Measurements from ENCODE around the gene GDF7.

Gene GDF7

DNA sequence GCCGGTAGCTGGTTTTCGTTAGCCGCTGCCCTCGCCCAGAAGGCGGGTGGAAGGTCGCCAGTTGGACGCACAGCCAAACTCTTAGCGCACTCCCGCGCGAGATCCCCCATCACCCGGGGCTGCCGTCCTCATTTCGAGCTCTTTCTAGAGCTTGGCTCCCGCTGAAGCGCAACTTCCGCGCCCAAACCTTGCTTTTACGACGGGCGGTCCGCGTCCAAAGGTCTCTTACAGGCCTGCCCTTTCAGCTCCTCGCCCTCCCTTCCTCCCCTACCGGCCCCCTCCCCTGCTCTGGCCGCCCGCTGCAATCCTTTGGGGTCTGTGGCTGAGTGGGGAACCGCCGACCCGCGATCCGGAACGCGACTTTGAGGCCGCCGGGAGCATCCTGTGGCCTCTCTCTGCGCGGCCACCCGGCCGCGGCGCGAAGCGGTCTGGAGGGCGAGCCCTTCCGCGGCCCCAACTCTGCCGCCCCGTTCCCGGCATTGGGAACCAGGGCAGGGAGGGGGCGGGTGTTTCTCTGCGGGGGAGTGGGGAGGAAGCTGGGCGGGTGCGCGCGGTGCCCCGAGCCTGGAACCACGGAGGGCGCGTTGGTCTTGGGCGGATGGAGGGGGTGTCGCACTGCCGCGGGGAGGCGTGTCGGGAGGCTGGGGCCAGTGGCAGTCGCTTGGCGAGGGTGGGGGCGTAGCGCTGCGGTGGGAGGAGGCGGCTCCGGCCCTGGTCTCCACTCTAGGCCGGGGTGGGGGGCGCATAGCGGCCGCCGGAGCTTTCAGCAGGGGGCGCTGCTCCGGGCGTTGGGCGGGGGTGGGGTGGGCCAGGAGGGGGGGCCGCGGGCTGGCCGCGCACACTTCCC, at the start of gene GDF7:
TSS of gene GDF7 (plus strand) at position 841 of the 847 bp plus-strand sequence. CDS start 96 bp downstream, outside the sequence.
- DNase-seq, result no peak

DNA sequence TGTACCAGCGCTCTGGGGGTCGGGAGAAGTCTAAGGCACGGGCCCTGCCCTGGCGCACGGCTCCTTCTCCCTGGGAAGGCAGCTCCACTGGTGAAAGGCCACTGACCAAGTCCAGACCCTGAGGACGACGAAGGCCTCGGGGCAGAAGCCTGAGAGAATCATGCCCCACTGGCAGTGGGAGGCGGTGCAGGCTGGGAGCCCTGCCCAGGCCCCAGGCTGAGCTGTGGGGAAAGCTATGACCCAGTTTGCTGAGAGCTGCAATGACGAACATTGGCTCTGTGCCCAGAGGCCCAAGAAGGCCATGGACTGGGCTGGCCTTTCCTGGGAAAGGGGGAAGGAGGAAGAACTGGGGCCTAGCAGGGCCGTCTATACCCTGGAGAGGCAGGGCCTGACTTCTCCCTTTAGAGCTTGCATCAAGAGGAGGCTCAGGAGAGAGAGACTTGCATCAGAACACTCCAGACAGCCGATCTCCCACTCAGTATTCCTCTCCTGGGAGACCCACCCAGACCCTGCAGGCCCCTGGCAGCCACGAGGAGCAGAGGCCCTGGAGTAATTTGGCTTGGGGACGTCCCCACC, 49.0 kb upstream of the GDF7 start:
- peak; percentile 19 for DNase-seq

DNA sequence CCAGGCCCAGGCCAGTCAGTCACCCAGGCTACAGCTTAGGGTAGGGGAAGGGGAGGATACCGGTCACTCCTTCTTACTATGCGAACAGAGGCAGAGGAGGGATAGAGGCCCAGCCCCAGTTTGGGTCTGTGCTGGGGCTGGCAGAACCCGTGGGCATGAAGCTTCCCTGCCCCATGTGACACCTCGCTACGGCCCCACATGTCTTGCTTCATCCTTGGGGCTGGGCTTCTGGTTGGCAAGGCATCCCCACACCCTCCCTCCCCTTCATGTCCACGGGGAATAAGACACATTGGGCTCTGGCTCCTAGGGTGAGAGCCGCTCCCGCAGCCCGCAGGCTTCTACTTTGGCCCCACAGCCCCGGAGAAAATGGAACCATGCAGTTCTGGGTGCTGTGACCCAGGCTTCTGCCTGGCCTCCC, 48.5 kb upstream of the GDF7 start:
- DNase-seq, result no peak

DNA sequence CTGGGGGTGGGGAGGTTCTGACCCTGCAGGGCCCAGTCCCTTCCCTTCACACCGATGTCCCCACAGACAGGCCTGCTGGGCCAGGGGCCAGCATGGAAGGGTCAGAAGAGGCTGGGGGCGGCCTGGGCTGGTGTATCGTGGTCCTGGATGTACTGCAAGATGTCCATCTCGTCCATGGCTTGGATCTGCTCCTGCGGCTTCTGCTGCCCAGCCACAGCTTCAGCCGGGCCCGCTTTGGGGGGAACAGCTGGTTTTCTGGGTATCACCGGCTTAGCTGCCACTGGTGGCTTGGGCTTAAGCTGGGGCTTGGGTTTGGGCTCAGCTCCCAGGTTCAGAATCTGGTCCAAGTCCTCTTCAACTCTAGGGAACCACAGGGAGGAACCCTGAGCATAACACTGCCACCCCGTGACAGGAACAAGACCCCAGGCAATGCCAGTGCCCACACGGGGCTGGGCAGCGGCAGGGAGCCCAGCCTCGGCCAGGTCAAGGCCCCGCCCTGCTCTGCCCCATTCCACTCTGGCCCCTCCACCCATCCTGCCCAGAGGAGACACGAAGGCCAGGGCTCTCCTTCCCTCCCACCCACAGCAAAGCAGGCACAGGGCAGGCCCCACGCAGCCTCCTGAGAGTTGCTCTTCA, 47.9 kb upstream of the GDF7 start:
- no peak for DNase-seq

DNA sequence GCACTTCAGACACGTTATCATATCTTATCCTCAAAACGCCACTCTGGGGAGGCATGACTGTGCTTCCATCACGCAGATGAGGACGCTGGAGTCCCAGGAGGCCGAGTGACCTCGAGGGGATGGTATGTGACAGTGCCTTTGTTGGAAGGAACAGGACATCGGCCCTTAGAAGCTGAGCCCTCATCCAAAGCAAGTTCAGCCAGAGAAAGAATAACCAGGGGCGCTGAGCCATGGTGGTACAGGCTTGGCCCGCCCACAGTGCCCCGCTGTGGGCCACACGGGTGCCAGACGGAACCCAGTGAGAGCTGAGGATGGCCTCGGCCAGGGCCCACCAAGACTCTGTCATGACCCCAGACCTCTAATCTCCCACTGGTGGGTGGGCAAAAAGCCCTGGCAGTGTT, 47.3 kb upstream of the GDF7 start:
- no peak for DNase-seq

DNA sequence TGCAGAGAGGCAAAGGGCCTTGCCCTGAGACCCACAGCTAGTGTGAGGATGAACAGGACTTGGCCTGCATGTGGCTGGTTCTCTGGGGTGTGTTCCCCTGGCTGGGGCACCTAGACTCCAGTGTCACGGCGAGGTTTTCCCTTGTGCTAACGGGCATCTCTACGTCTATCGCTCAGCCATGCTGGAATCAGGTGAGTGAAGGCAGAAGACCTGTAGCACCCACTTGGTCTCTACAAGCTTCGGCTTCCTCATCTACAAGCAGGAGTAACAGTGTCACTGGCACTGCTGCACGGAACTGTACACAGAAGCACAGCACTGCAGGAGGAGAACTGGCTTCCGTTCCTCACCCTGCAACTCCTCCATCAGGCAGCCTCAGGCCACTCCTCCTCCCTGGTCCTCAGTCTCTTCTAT, 46.7 kb upstream of the GDF7 start:
- no peak for DNase-seq

DNA sequence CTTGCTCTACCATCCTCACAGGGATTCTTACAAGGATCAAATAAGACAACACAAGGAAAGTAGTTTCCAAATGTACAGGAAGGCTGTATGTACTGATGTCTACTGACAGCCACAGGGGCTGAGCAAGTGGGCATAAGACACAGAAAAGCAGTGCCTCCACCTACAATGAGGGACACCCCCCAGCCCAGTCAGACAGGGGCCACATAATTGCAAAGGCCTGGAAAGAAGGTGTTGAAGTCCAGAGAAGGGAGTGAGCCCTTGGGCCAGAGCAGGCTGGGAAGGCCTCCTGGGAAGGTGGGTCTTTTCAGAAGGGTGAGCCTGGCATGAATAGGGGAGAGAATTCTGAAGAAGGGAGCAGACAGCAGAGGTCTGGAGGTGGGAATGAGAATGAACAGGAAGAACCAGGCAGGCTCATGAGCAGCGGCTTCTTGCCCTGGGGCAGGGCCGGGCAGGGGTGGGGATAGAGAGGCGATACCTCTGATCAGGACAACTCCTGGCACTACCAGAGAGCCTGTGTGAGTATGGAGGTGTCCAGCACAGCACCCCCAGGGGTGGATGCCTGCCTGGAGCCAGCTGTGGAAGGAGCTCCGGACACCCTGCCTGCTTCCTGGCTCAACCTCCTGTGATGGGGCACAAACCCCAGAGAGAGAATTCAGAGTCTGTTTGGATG, 46.1 kb upstream of the GDF7 start:
- DNase-seq, result no peak

DNA sequence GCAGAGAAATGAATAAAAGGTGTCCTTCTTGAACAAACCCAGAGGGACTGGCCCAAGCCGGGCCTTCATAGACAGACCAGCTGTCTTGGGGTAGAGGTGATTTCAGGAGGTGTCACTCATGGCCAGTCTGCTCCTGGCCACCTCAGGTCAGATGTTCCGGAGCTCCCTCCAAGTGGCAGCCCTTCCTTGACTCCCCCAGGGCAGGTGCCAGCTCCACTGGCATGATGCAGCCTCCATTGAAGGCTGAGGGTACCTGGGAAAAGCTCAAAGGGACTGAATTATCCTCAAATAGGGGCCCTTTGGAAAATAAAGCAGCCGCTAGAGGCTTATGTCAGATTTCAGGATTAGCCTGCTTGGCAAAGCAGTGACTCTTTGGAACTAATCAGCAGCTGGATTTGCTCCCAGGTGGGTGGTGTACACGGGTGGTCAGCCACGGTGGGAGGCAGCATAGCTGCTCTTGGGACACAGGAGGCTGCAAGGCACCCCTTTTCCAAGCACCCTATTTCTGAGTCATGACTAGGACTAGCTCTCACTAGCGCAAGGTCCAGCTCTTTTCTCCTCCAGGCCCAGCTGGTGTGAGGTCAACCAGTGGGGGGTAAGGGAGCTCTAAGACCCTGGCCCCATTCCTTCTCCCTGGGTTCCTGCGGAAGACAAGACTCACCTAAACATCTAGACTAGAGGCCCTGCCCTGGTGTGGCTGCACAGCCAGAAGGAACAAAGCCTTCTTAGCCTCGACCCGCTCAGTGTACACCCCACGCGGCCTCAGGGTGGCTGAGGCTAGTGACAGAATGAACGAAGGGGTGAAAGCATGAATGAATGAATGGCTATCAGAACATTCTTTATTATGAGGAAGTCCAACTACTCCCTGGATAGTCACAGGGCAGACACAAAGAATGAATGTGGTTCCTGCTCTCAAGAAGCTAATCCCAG, 45.3 kb upstream of the GDF7 start:
- no peak for DNase-seq

DNA sequence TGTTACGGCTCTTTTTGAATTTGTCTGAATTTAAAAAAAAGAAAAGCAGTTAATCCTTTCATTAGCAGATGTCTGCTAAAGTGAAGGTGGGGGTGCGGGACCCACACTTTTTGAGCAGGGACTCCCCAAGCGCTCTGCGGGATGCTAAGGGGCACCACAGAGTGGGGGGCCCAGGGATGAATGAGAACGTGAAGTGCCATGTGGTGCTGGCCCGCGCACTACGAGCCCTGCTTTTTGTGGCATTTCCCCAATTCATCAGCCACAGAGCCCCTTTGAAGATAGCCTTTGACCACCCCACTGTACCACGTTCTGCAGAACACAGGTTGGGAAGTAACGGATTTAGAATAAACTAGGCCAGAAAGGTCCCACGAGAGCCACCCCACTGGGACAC, 44.7 kb upstream of the GDF7 start:
- DNase-seq, result no peak

DNA sequence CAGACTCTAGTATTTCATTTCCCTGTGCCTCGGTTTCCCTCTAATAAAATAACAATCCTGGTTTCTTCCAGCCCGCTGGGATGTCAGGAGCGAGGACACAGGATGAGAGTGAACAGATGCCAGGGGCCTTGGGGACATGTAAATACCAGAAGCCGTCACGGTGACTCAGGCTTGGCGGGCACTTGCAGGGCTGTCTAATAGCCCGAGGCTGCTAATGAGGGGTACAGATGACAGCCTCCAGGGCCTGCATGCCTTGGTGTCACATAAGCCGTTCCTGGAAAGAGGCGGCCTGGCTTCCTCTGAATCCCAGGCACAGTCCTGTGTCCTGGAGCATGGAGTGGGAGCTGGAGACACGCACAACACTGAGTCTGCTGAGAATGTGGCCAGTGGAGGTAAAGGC, 44.2 kb upstream of the GDF7 start:
- no peak for DNase-seq

DNA sequence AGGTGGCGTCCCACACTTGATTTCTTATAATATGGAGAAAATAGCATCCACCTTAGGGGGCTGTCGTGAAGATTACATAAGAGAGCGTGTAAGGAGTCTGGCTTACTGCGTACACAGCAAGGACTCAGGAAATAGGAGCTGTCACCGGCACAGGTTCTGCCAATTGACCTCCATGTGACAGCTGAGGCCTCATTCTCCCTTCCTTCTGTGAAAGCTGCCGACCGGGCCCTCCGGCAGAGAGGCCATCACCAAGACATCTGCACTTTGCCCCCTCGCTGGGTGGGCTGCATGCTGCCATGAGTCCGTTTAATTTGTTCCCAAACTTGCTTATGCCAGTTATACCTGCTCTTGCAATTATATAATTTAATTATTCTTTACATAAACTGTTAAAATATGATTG, 43.7 kb upstream of the GDF7 start:
- DNase-seq, result no peak

DNA sequence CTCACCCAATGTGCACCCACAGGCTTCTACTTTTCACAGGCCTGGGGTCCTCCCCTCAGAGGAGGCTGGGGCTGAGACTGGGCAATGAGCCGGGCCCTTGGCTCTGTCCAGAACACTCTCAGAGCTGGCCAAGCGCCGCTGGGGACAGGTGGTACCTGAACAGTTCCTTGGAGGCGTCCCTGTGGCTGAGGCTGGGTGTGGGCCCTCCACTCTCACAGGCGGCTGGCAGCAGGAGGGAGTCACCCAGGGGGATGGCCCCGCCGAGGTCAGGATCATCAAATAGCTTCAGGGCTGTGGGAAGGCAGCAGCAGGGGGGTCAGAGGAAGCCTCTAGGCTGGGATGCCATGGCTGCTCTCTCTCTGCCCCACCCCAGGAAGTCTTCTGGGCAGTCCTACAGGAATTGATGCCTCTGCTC, 43.2 kb upstream of the GDF7 start:
- DNase-seq, result no peak

DNA sequence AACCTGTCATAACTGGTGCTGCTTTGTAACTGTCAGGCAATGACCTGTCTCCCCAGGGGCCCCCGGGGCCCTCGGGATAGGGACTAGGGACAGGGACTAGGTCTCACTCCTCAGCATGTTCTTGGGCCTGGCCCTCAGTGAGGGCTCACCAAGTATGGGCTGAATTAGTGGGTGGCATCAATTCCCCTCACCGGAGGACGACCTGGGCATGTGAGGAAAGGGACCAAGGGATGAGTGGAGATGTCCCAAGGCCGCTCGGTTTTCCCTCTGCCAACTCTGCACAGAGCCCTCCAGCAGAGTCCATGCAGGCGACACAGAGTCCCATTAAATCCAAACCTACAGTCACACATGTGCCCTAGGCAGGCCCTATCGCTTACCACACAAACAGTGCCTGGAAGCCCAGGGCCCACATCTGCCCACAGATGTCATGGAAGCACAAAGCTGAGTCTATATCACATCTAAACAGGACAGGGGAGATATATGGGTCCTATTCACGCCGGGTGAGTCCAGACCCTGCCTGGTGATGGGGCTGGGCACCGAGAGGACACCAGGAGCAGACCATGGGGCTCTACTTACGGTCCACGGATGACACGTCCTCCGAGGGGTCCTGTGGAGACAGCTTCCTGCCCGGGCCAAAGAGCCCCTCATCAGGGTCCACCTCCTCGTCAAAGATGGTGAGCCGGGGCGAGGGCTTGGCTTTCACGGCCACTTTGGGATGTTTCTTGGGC, 42.6 kb upstream of the GDF7 start:
- no peak for DNase-seq

DNA sequence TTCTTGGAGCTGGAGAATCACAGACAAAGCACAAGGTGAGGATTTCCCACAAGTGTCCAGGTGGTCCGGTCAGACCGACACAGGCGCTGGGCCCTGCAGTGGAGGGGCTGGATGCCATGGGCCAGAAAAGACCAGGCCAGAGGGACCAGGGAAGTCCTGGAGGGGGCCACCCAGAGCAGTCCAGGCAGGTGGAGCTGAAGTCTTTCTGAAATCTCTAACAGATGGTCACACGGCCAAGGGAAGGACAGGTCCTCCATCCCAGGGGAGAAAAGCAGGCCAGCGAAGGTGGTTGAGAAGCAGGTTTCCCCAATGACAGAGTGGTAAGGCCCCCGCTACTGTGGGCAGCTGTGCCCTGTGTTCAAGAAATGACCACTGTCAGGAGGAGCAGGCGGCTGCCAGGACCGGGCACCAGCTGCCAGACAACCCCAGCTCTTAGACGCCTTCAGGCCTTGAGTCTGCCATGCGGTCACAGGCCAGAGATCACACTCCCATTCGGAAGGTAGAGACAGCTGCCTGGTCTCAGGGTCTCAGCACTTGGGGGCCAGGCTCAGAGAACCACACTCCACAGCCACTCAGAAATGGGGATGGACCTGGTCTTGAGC, 42.0 kb upstream of the GDF7 start:
- no peak for DNase-seq

DNA sequence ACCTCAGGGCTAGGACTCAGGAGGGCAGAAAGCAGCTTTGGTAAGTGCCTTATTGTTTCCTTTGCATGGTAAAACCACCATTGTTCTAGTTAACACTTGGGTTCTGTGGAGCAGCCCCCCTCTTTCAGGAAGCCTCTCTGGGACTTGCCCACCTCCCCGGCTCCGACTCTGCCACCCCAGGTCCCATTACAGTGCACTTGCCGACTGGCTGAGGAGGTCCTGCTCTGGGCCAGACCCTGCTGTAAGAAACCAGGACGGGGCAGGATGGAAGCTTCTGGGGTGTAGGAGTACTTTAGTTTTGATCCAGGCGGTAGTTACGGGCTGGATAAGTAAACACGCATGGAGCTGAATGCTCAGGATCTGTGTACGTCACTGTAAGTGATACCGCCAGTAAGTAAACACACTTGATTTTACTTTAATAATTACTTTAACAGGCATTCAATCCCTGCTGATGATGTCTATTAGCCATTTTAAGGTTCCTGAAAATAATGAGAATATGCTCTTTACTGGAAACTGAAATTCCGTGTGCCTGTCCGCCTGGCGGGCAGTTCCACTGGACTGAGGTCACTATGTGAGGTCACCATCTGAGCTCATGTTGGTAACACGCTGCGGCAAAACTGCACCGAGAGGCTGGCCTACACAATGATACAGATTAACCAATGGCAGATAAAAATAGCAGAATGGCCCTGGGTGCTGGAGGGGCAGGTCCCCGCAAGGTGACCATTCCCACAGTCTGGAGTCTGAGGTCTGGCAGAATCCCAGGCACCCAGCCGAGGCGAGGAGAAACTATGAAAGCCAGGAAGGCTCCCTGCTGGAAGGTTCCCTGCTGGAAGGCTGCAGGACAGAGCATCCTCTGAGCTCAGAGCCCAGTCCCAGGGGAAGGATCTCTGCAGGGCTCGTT, 41.2 kb upstream of the GDF7 start:
- no peak for DNase-seq

DNA sequence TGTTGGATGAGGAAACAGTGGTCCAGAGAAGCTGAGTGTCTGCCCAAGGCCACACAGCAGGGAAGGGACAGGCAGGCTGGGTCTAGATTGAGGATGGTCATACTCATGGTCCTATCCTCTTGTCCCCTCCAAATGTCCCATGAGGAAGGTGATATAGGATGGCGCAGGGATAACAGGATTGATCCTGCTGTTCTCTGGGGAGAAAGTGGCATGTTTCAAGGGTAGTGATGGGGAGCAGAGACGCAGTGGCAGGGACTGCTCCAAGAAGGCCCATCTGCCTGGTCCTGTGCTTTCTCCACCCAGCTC, 40.6 kb upstream of the GDF7 start:
- DNase-seq, result no peak

DNA sequence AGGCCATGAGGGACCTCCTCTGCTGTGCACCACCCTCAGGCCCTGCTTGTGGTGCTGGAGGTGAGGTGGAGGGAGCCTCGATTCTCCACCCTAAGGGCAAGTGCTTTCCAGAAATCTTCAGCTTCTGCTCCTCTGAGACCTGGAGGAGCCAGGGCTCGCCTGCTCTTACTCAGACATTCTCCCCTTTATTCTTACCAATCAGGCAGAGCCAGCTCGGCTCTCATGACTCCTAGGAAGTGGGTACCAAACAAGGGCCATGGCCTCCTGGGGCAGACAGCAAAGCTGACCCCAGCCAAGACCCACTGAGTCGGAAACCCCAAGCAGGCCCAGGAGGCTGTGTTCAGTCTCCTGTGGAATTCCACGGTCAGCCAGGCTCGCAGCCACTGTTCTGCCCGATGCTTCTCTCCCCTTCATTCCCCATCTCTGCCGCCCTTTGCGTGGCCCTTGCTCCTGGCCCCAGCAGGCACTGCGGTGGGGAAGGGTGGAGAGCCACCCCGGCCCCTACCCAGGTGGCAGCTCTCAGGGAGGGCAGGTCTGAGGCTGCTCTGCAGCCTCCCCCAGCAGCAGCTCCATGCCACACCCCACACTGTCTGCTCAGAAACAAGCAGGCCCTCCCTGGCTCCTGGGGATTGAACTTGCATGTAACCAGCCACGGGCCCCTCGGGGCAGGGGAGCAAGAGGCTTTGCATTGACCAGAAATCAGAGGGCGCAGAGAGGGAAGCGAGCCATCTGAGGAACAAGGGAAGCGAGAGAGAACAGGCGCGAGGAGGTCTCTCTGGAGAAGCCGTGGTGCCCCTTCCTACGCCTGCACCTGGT, 40.0 kb upstream of the GDF7 start:
- no peak for DNase-seq

DNA sequence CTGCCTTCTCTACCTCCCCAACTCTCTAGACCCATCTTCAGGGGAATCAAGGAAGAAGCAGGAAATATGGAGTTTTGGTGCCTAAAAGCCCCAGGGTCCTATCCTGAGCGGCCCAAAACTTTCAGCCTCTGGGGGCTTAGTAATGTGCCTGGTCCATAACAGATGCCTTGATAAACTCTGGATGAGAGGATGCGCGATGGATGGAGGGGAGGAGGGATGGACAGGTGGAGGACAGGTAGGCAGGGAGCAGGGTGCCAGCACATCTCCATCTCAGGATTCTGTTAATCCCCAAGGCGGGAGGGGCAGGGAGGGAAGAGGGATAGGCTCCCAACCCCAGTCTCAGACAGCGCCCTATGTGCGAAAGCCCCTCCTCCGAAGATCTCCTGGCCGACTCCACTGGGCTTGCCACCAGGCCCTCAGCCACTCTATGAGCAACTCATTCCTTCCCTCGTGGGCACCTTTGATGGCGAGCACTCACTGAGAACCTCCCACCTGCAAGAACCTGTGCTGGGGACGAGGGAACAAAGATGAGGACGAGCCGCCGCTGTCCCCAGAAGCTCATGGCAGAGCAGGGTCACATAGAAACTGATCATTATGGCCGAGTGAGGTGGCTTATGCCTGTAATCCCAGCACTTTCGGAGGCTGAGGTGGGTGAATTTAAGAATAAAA, 39.1 kb upstream of the GDF7 start:
- no peak for DNase-seq

DNA sequence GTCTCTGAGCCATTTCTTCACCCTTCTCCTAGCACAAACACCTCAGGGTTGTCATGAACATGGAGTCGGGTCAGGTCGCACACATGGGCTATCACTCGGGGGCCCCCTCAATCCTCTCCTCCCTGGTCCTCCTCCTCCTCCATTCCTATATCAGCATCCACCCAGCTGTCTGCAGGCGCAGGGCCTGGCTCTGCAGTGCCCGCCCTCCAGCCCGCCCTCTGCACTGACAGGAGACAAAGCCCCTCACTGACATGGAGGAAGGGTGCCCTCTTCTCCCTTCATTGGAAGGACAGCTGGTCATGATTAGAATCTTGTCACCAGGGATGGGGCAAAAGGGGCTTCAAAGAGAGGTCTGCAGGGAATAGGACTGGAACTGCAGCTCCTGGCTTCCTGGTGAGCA, 37.8 kb upstream of the GDF7 start:
- DNase-seq, result no peak
